Adrenal gland (tissue), 5 donors: ENCODE results near the gene MORN1.

ENCODE experiments used
- POLR2A ChIP-seq, 2 donors: fragments of 450-650 bp; IDR thresholded peaks; one replicate each; pipeline ENCODE4 v1.6.1; 2017; ENCODE audit warnings: antibody characterized with exemption in 2 of 2, mild to moderate bottlenecking in 2 of 2, moderate library complexity in 1 of 2
- TF ChIP-seq, protein P1 (sequence below), 6 experiments: fragments of 450-650 bp in 4 of 6; fragments of 200-600 bp in 2 of 6; sonication (generic) in 1 of 6; IDR thresholded peaks; 1 replicate in 5 of 6; 2 replicates in 1 of 6; pipeline versions ENCODE4 v1.5.1 to v1.8.0; 2016 to 2021; ENCODE audit warnings: antibody characterized with exemption in 6 of 6, mild to moderate bottlenecking in 2 of 6, moderate library complexity in 1 of 6
- donor health status: DM: no; HTN: no; CAD: no.

DNA sequence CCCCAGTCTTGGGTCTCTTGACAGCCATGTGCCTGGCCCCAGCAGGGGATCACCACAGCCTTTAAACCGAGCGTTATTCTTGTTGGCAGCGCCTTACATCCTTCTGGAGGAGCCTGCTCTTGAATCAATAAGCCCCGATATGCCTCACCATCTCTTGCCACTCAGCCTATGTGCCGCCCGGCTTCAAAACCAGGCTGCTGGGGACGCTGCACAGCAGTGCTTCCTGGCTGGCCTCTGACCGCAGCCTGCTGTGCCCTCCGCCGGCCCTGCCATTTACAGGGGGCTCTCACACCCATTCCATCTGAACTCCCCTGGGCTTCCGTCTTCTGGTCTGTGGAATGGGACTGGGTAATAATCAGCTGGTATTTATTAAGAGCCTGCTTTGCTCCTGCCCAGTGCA is 24.0 kb upstream of the MORN1 start:
- TF ChIP-seq, protein P1, sequence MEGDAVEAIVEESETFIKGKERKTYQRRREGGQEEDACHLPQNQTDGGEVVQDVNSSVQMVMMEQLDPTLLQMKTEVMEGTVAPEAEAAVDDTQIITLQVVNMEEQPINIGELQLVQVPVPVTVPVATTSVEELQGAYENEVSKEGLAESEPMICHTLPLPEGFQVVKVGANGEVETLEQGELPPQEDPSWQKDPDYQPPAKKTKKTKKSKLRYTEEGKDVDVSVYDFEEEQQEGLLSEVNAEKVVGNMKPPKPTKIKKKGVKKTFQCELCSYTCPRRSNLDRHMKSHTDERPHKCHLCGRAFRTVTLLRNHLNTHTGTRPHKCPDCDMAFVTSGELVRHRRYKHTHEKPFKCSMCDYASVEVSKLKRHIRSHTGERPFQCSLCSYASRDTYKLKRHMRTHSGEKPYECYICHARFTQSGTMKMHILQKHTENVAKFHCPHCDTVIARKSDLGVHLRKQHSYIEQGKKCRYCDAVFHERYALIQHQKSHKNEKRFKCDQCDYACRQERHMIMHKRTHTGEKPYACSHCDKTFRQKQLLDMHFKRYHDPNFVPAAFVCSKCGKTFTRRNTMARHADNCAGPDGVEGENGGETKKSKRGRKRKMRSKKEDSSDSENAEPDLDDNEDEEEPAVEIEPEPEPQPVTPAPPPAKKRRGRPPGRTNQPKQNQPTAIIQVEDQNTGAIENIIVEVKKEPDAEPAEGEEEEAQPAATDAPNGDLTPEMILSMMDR (IDR thresholded peaks at IDR 0.05): no peak
- no peak for TF ChIP-seq POLR2A (IDR thresholded peaks at IDR 0.05)
